Small intestine (tissue), 7 donors: Measurements from ENCODE around the gene CPNE8. TPM values are rescaled to one million over a fixed set of nuclear protein-coding genes. Genes with fewer than 3 reads are reported as not detected.

Source experiments
- DNase-seq, 2 donors: peaks; one replicate each; pipeline versions ENCODE4 v3.0.0 to v3.0.0-alpha.2; 2013
- FAIRE-seq: peaks from 2 replicates; lab custom pipeline; 2012; peaks lifted over from hg19 to GRCh38; lab: Jason Lieb, UNC
- H3K27ac ChIP-seq, 3 donors: one replicate each; pipeline ENCODE4 v1.5.1; 2013; ENCODE audit warnings: low read length in 2 of 3, mild to moderate bottlenecking in 2 of 3, control low read depth in 1 of 3, inconsistent platforms in 1 of 3, low read depth in 1 of 3, moderate library complexity in 1 of 3
- H3K27me3 ChIP-seq, 3 donors: one replicate each; pipeline ENCODE4 v1.6.1; 2013; ENCODE audit warnings: low read length in 3 of 3, inconsistent platforms in 1 of 3; ENCODE audit not compliant: control insufficient read depth in 3 of 3, insufficient read depth in 3 of 3
- H3K36me3 ChIP-seq, 3 donors: one replicate each; pipeline ENCODE4 v1.6.1; 2013; ENCODE audit warnings: low read length in 3 of 3, inconsistent platforms in 1 of 3, low read depth in 1 of 3, mild to moderate bottlenecking in 1 of 3, moderate library complexity in 1 of 3; ENCODE audit not compliant: control insufficient read depth in 3 of 3, insufficient read depth in 2 of 3
- H3K4me1 ChIP-seq, 3 donors: one replicate each; pipeline ENCODE4 v1.6.1; 2013; ENCODE audit warnings: low read length in 2 of 3, inconsistent platforms in 1 of 3, low read depth in 1 of 3, mild to moderate bottlenecking in 1 of 3, moderate library complexity in 1 of 3; ENCODE audit not compliant: control insufficient read depth in 3 of 3, insufficient read depth in 2 of 3
- H3K4me3 ChIP-seq, 3 donors: one replicate each; pipeline ENCODE4 v1.5.1; 2013; ENCODE audit warnings: low read length in 3 of 3, control low read depth in 1 of 3, inconsistent platforms in 1 of 3, low read depth in 1 of 3, mild to moderate bottlenecking in 1 of 3, moderate library complexity in 1 of 3
- H3K9me3 ChIP-seq, 2 donors: one replicate each; pipeline ENCODE4 v1.6.1; 2013; ENCODE audit warnings: low read depth in 1 of 2, low read length in 1 of 2; ENCODE audit not compliant: control insufficient read depth in 2 of 2, insufficient read depth in 1 of 2
- WGBS, 3 donors: extraction: QIAGEN DNeasy Blood & Tissue Kit; methylation state at CpG; one replicate each; pipeline ENCODE4 v1.1.7; 2013; 5-methylcytosine and 5-hydroxymethylcytosine counted together
- polyA plus RNA-seq, 4 donors: library from polyadenylated mRNA; stranded (reverse) in 3 of 4; unstranded in 1 of 4; fragments of 200-250 nt in 3 of 4; fragments of 120-200 nt in 1 of 4; gene quantifications; one replicate each; pipeline versions ENCODE4 v1.2.1 to v1.2.3, GENCODE V29; 2013
- donor health status: healthy with polysubstance abuse.
- donor health status: control.
- donor health status: control.
- donor health status: Bipolar disorder and iron deficiency.
- donor health status: healthy.

The CPNE8 gene
- polyA plus RNA-seq, 4 donors = 0.22 to 8.4 (median 3.1) TPM

- H3K27ac ChIP-seq = no peak overlapping the region
- no peak overlapping the region for H3K4me3 ChIP-seq
- DNase-seq (no peak), FAIRE-seq (no peak)
- no peaks in the 10 kb centered on the region for H3K27me3 ChIP-seq
- WGBS, 3 donors = 83 to 91% (median 89%) methylated on average over 9 of the region's 9 CpGs
- H3K9me3 ChIP-seq = peaks cover 0 to 3% of the 10 kb centered on the region in 2 donors
- H3K4me1 ChIP-seq = no peaks in the 10 kb centered on the region
- peaks cover 0 to 9% (median 0%) of the 10 kb centered on the region in 3 donors for H3K36me3 ChIP-seq
These were observed 184.7 kb downstream of the CPNE8 start for GRCh38 chr12:38720661-38721060.

GRCh38 chr12:38713294-38713693 is 192.1 kb downstream of the CPNE8 start:
- Histone ChIP-seq H3K36me3 (no peaks in the 10 kb centered on the region), H3K4me1 (no peaks in the 10 kb centered on the region), H3K9me3 (no peaks in the 10 kb centered on the region), H3K27me3 (no peaks in the 10 kb centered on the region), H3K27ac (no peak overlapping the region), H3K4me3 (no peak overlapping the region)
- WGBS, 3 donors = 61 to 68% (median 61%) methylated on average over 6 of the region's 6 CpGs
- FAIRE-seq = no peak
- DNase-seq = no peak

GRCh38 chr12:38711054-38711453 is 194.3 kb downstream of the CPNE8 start:
- Histone ChIP-seq H3K9me3 (no peaks in the 10 kb centered on the region), H3K36me3 (no peaks in the 10 kb centered on the region), H3K4me1 (no peaks in the 10 kb centered on the region), H3K27ac (no peak overlapping the region), H3K4me3 (no peak overlapping the region), H3K27me3 (no peaks in the 10 kb centered on the region)
- DNase-seq (peak in 1 of 2 donors; percentile 4), FAIRE-seq (no peak)
- 49 to 64% (median 56%) methylated on average over 2 of the region's 2 CpGs for WGBS, 3 donors

- DNase-seq (no peak), FAIRE-seq (no peak)
- H3K4me3 ChIP-seq = no peak overlapping the region
- H3K27me3 ChIP-seq = no peaks in the 10 kb centered on the region
- no peak overlapping the region for H3K27ac ChIP-seq
- H3K4me1 ChIP-seq = no peaks in the 10 kb centered on the region
- H3K36me3 ChIP-seq = no peaks in the 10 kb centered on the region
- no peaks in the 10 kb centered on the region for H3K9me3 ChIP-seq
These were observed 196.9 kb downstream of the CPNE8 start for GRCh38 chr12:38708466-38708865.

GRCh38 chr12:38707648-38708047 is 197.7 kb downstream of the CPNE8 start:
- 74 to 94% (median 85%) methylated on average over 1 of the region's 1 CpG for WGBS, 3 donors
- no peak overlapping the region for H3K27ac ChIP-seq
- H3K27me3 ChIP-seq = no peaks in the 10 kb centered on the region
- H3K4me3 ChIP-seq = no peak overlapping the region
- FAIRE-seq (no peak), DNase-seq (no peak)
- H3K36me3 ChIP-seq = no peaks in the 10 kb centered on the region
- no peaks in the 10 kb centered on the region for H3K4me1 ChIP-seq
- no peaks in the 10 kb centered on the region for H3K9me3 ChIP-seq

GRCh38 chr12:38697289-38697688 is 208.1 kb downstream of the CPNE8 start:
- WGBS, 3 donors = 89 to 95% (median 93%) methylated on average over 1 of the region's 1 CpG
- no peaks in the 10 kb centered on the region for H3K9me3 ChIP-seq
- DNase-seq (no peak), FAIRE-seq (no peak)
- H3K27me3 ChIP-seq = no peaks in the 10 kb centered on the region
- H3K36me3 ChIP-seq = no peaks in the 10 kb centered on the region
- no peaks in the 10 kb centered on the region for H3K4me1 ChIP-seq
- H3K27ac ChIP-seq = no peak overlapping the region
- H3K4me3 ChIP-seq = no peak overlapping the region

GRCh38 chr12:38695057-38695456 is 210.3 kb downstream of the CPNE8 start:
- Histone ChIP-seq H3K27ac (no peak overlapping the region), H3K9me3 (no peaks in the 10 kb centered on the region), H3K36me3 (no peaks in the 10 kb centered on the region), H3K4me1 (no peaks in the 10 kb centered on the region), H3K27me3 (no peaks in the 10 kb centered on the region), H3K4me3 (no peak overlapping the region)
- DNase-seq = no peak
- 73 to 82% (median 79%) methylated on average over 3 of the region's 3 CpGs for WGBS, 3 donors
- FAIRE-seq = no peak

GRCh38 chr12:38691164-38691563 is 214.2 kb downstream of the CPNE8 start:
- no peak overlapping the region for H3K27ac ChIP-seq
- WGBS, 3 donors = 37 to 70% (median 42%) methylated on average over 2 of the region's 2 CpGs

GRCh38 chr12:38690646-38691045 is 214.7 kb downstream of the CPNE8 start:
- Histone ChIP-seq H3K27me3 (no peaks in the 10 kb centered on the region), H3K9me3 (peaks cover 0 to 4% of the 10 kb centered on the region in 2 donors), H3K4me1 (no peaks in the 10 kb centered on the region), H3K27ac (no peak overlapping the region), H3K4me3 (no peak overlapping the region), H3K36me3 (peaks cover 0 to 3% (median 2%) of the 10 kb centered on the region in 3 donors)
- DNase-seq (no peak), FAIRE-seq (no peak)

More at GRCh38 chr12:38691164-38691563, 214.2 kb downstream of the CPNE8 start:
- DNase-seq (no peak), FAIRE-seq (no peak)
- Histone ChIP-seq H3K36me3 (peaks cover 0 to 3% (median 2%) of the 10 kb centered on the region in 3 donors), H3K9me3 (peaks cover 0 to 4% of the 10 kb centered on the region in 2 donors), H3K4me3 (no peak overlapping the region), H3K4me1 (no peaks in the 10 kb centered on the region), H3K27me3 (no peaks in the 10 kb centered on the region)
